ENCODE measurements around the gene IFT43. TPM values are rescaled to one million over a fixed set of nuclear protein-coding genes. Genes with fewer than 3 reads are reported as not detected.

The IFT43 gene
- total RNA-seq, 1 experiment from 2014 or later, result 24.2 TPM

- Histone ChIP-seq H3K79me2 (ENCODE audit: insufficient read depth, low read length) (no peaks in the 10 kb centered on the region), H3K36me3 (ENCODE audit: control insufficient read depth in 1 of 2, insufficient read depth in 2 of 2, low read length in 2 of 2) (no peaks in the 10 kb centered on the region), H3K9ac (ENCODE audit: low read length) (no peak overlapping the region), H3K4me2 (ENCODE audit: low read length) (no peak overlapping the region), H2AFZ (ENCODE audit: low read depth, low read length, poor library complexity, severe bottlenecking) (no peak overlapping the region), H4K20me1 (ENCODE audit: insufficient read depth) (no peaks in the 10 kb centered on the region), H3K27ac (ENCODE audit: low read depth, low read length) (no peak overlapping the region), H3K4me3 (replicated peaks in 1 of 2; ENCODE audit: low read depth in 1 of 2, low read length in 2 of 2) (no peak overlapping the region), H3K9me3 (ENCODE audit: control insufficient read depth in 1 of 2, insufficient read depth in 1 of 2, low read depth in 1 of 2, low read length in 2 of 2) (no peaks in the 10 kb centered on the region), H3K27me3 (ENCODE audit: insufficient read depth, low read length) (no peaks in the 10 kb centered on the region), H3K4me1 (ENCODE audit: control insufficient read depth in 1 of 2, insufficient read depth in 2 of 2, low read length in 2 of 2) (no peaks in the 10 kb centered on the region), H3K9me2 (ENCODE audit: insufficient read depth) (no peaks in the 10 kb centered on the region)
- CTCF ChIA-PET, result no interaction called here
- POLR2A ChIA-PET, result no interaction called here
- DNase-seq (ENCODE audit: low read depth, low spot score) (no peak), ATAC-seq (no peak)
- RAD21 ChIA-PET (ENCODE audit: low non-redundant PET in 1 of 2, low total read pairs in 2 of 2, uncharacterized antibody in 2 of 2, unreplicated experiment in 2 of 2), result no interaction called here
- TF ChIP-seq EZH2phosphoT487 (IDR thresholded peaks at IDR 0.05; ENCODE audit: borderline replicate concordance) (no peak), CEBPB (IDR thresholded peaks at IDR 0.05; ENCODE audit: low read depth) (no peak)
- TF ChIP-seq, protein P1, sequence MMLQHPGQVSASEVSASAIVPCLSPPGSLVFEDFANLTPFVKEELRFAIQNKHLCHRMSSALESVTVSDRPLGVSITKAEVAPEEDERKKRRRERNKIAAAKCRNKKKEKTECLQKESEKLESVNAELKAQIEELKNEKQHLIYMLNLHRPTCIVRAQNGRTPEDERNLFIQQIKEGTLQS (IDR thresholded peaks at IDR 0.05), result no peak
- intact Hi-C loops (cut with micrococcal nuclease), result no loop called here
- BruUV-seq (replicated peaks), result no TSS peak
These were observed 99.8 kb downstream of the IFT43 start for GRCh38 chr14:76085358-76085757.

DNA sequence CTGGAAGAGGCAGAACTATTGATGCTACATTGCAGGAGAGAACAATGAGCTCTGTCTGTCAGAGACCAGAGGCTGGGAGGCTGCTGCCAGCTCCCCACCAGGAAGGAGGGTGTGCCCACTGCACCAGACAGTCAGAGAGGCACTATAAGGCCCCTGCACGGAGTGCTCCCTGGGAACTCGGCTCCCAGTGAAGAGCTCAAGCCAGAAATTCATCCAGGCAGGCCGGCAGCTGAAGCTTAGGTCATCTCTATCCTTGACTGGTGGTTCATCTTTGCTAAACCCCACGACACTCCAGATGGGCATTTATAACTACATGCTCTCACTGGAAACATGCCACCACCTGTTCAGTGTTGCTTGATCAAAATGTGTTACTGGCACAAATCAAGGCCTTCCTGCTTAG is 101.1 kb downstream of the IFT43 start:
- Histone ChIP-seq H3K4me1 (ENCODE audit: control insufficient read depth in 1 of 2, insufficient read depth in 2 of 2, low read length in 2 of 2) (no peaks in the 10 kb centered on the region), H3K9ac (ENCODE audit: low read length) (no peak overlapping the region), H3K4me2 (ENCODE audit: low read length) (no peak overlapping the region), H3K9me2 (ENCODE audit: insufficient read depth) (no peaks in the 10 kb centered on the region), H3K27ac (ENCODE audit: low read depth, low read length) (no peak overlapping the region), H2AFZ (ENCODE audit: low read depth, low read length, poor library complexity, severe bottlenecking) (no peak overlapping the region), H3K79me2 (ENCODE audit: insufficient read depth, low read length) (no peaks in the 10 kb centered on the region), H4K20me1 (ENCODE audit: insufficient read depth) (no peaks in the 10 kb centered on the region), H3K27me3 (ENCODE audit: insufficient read depth, low read length) (no peaks in the 10 kb centered on the region), H3K9me3 (ENCODE audit: control insufficient read depth in 1 of 2, insufficient read depth in 1 of 2, low read depth in 1 of 2, low read length in 2 of 2) (no peaks in the 10 kb centered on the region), H3K4me3 (replicated peaks in 1 of 2; ENCODE audit: low read depth in 1 of 2, low read length in 2 of 2) (no peak overlapping the region), H3K36me3 (ENCODE audit: control insufficient read depth in 1 of 2, insufficient read depth in 2 of 2, low read length in 2 of 2) (no peaks in the 10 kb centered on the region)
- ChIA-PET RAD21 (ENCODE audit: low non-redundant PET in 1 of 2, low total read pairs in 2 of 2, uncharacterized antibody in 2 of 2, unreplicated experiment in 2 of 2) (no interaction called here), POLR2A (no interaction called here), CTCF (interaction anchor here (1.8 kb wide), 1 partner anchor 378 kb away, joined by 5 read pairs; no protein-coding TSS in a partner anchor)
- ATAC-seq (no peak), DNase-seq (ENCODE audit: low read depth, low spot score) (no peak)
- intact Hi-C loops (cut with micrococcal nuclease), result no loop called here
- TF ChIP-seq TCF7L2 (IDR thresholded peaks at IDR 0.05; ENCODE audit: borderline replicate concordance, extremely low read depth, insufficient read depth, insufficient read length) (no peak), EZH2 (IDR thresholded peaks at IDR 0.05) (no peak), SIN3A (IDR thresholded peaks at IDR 0.05; ENCODE audit: low read depth) (no peak), JUND (IDR thresholded peaks at IDR 0.05) (no peak), SRF (IDR thresholded peaks at IDR 0.05; ENCODE audit: low read depth) (no peak), RAD21 (IDR thresholded peaks at IDR 0.05; ENCODE audit: low read depth) (no peak), EZH2phosphoT487 (IDR thresholded peaks at IDR 0.05; ENCODE audit: borderline replicate concordance) (no peak), CBX3 (IDR thresholded peaks at IDR 0.05; ENCODE audit: low read depth) (no peak), POLR2AphosphoS5 (IDR thresholded peaks at IDR 0.05; ENCODE audit: low read depth, low read length) (no peak), CEBPB (IDR thresholded peaks at IDR 0.05; ENCODE audit: low read depth) (no peak)
- TF ChIP-seq, protein P2, sequence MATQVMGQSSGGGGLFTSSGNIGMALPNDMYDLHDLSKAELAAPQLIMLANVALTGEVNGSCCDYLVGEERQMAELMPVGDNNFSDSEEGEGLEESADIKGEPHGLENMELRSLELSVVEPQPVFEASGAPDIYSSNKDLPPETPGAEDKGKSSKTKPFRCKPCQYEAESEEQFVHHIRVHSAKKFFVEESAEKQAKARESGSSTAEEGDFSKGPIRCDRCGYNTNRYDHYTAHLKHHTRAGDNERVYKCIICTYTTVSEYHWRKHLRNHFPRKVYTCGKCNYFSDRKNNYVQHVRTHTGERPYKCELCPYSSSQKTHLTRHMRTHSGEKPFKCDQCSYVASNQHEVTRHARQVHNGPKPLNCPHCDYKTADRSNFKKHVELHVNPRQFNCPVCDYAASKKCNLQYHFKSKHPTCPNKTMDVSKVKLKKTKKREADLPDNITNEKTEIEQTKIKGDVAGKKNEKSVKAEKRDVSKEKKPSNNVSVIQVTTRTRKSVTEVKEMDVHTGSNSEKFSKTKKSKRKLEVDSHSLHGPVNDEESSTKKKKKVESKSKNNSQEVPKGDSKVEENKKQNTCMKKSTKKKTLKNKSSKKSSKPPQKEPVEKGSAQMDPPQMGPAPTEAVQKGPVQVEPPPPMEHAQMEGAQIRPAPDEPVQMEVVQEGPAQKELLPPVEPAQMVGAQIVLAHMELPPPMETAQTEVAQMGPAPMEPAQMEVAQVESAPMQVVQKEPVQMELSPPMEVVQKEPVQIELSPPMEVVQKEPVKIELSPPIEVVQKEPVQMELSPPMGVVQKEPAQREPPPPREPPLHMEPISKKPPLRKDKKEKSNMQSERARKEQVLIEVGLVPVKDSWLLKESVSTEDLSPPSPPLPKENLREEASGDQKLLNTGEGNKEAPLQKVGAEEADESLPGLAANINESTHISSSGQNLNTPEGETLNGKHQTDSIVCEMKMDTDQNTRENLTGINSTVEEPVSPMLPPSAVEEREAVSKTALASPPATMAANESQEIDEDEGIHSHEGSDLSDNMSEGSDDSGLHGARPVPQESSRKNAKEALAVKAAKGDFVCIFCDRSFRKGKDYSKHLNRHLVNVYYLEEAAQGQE (IDR thresholded peaks at IDR 0.05; ENCODE audit: low read depth), result no peak
- TF ChIP-seq, protein P1 (IDR thresholded peaks at IDR 0.05), result no peak
- no TSS peak for BruUV-seq (replicated peaks)

All from HCT116 (cell line).